OCI-LY3 (cell line): ENCODE measurements around the gene MFGE8.

Source experiments
- EZH2phosphoT487 ChIP-seq: fragments of 200-600 bp; shearing (Covaris generic); IDR thresholded peaks from 2 replicates; pipeline ENCODE4 v1.6.1; 2018; ENCODE audit warnings: antibody characterized with exemption, mixed run types, low read depth
- TF ChIP-seq, protein P1 (sequence below): fragments of 200-600, 300-600 bp; sonication (generic); IDR thresholded peaks from 2 replicates; pipeline ENCODE4 v1.5.1; 2014; ENCODE audit warnings: antibody characterized with exemption, low read length, low read depth

DNA sequence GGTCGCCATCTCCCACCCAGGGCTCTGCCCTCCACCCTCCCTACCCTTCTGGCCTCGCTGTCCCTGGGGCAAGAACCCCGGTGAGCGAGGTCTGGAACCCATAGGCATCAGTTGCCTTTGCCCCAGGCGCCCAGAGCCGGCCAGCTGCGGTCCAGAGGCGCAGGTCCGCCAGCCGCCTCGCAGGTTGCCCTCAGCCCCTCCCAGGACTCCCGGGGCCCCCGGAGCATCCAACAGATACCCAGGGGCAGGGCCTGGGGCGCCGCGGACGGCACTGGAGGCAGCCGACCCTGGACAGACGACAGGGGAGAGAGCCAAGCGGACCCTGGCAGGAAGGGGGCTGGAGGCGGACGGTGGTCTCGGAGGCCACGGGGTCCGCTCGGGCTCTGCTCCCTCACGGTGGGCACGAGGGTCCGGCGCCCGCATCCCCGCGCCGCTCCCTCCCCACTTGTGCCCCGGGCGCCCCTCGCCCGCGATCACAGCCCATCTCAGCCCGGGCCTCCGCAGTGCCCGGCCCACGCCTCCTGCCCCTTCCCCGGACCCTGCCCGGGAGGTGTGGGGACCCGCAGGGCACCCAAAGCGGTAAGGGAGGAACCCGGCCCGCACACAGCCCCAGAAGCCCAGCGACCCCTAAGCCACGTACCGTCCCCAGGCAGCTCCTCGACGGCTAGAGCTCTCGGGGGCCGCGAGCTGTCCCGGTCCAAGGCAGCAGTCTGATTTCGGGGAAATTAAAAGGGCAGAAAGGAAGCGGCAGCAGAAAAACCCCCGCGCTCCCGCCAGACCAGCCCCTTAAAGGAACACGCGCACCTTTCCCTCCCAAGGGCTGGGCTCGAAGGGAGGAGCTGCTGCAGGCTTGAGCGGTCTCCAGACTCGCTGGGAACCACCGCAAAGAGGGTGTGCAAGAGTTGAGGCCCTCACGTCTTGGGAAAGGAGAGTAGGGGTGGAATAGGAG is 18.1 kb downstream of the MFGE8 start, which contains the start of gene HAPLN3:
- TF ChIP-seq, protein P1, sequence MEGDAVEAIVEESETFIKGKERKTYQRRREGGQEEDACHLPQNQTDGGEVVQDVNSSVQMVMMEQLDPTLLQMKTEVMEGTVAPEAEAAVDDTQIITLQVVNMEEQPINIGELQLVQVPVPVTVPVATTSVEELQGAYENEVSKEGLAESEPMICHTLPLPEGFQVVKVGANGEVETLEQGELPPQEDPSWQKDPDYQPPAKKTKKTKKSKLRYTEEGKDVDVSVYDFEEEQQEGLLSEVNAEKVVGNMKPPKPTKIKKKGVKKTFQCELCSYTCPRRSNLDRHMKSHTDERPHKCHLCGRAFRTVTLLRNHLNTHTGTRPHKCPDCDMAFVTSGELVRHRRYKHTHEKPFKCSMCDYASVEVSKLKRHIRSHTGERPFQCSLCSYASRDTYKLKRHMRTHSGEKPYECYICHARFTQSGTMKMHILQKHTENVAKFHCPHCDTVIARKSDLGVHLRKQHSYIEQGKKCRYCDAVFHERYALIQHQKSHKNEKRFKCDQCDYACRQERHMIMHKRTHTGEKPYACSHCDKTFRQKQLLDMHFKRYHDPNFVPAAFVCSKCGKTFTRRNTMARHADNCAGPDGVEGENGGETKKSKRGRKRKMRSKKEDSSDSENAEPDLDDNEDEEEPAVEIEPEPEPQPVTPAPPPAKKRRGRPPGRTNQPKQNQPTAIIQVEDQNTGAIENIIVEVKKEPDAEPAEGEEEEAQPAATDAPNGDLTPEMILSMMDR: no peak
- TF ChIP-seq EZH2phosphoT487: no peak
